Vagina (tissue), 2 donors: ENCODE measurements around the gene QSOX1.

Experiments
- CTCF ChIP-seq, 3 experiments: fragments of 450-650 bp in 2 of 3; fragments of 200-600 bp in 1 of 3; sonication (generic) in 1 of 3; IDR thresholded peaks; one replicate each; pipeline ENCODE4 v1.5.1; 2017 to 2019; ENCODE audit warnings: antibody characterized with exemption in 3 of 3, mild to moderate bottlenecking in 2 of 3, moderate library complexity in 2 of 3
- POLR2A ChIP-seq, 2 donors: fragments of 450-650 bp; IDR thresholded peaks; one replicate each; pipeline ENCODE4 v1.6.1; 2017; ENCODE audit warnings: antibody characterized with exemption in 2 of 2, mild to moderate bottlenecking in 2 of 2, moderate library complexity in 2 of 2
- POLR2AphosphoS5 ChIP-seq, 2 donors: sonication (generic); formaldehyde crosslinking; IDR thresholded peaks; one replicate each; pipeline ENCODE4 v1.9.0; 2017; ENCODE audit warnings: antibody characterized with exemption in 2 of 2, mild to moderate bottlenecking in 2 of 2, low read depth in 1 of 2; ENCODE audit not compliant: insufficient read depth in 1 of 2

- TF ChIP-seq CTCF (IDR thresholded peaks at IDR 0.05) (no peak), POLR2A (IDR thresholded peaks at IDR 0.05) (no peak), POLR2AphosphoS5 (IDR thresholded peaks at IDR 0.05; ENCODE audit: insufficient read depth in 1 of 2, low read depth in 1 of 2) (no peak)
Measured at GRCh38 chr1:180208264-180208663, 53.6 kb downstream of the QSOX1 start.
